ENCODE data around the gene SLC35E2B.

SLC35E2B gene

GRCh38 chr1:1627829-1628753, 64.5 kb downstream of the SLC35E2B start:
- TF ChIP-seq SIN3A (IDR thresholded peaks at IDR 0.05; ENCODE audit: borderline replicate concordance, insufficient read depth, low read length): no peak
- no peak for TF ChIP-seq REST (IDR thresholded peaks at IDR 0.05; ENCODE audit: insufficient read depth in 1 of 2, low read depth in 2 of 2, low read length in 2 of 2)
- no peak for TF ChIP-seq TAF1 (IDR thresholded peaks at IDR 0.05; ENCODE audit: borderline replicate concordance, insufficient read depth, low read length)
- no peak for TF ChIP-seq POLR2AphosphoS5 (IDR thresholded peaks at IDR 0.05; ENCODE audit: low read depth, low read length)
- TF ChIP-seq FOXP2 (optimal IDR thresholded peaks at IDR 0.05; ENCODE audit: borderline replicate concordance, extremely low read depth, extremely low read length, insufficient read depth): no peak

- TF ChIP-seq POLR2AphosphoS5 (IDR thresholded peaks at IDR 0.05; ENCODE audit: low read depth, low read length): no peak
- no peak for TF ChIP-seq SIN3A (IDR thresholded peaks at IDR 0.05; ENCODE audit: borderline replicate concordance, insufficient read depth, low read length)
- no peak for TF ChIP-seq FOXP2 (optimal IDR thresholded peaks at IDR 0.05; ENCODE audit: borderline replicate concordance, extremely low read depth, extremely low read length, insufficient read depth)
- no peak for TF ChIP-seq TAF1 (IDR thresholded peaks at IDR 0.05; ENCODE audit: borderline replicate concordance, insufficient read depth, low read length)
- no peak for TF ChIP-seq REST (IDR thresholded peaks at IDR 0.05; ENCODE audit: insufficient read depth in 1 of 2, low read depth in 2 of 2, low read length in 2 of 2)
Measured at GRCh38 chr1:1627261-1627828, 65.2 kb downstream of the SLC35E2B start.

GRCh38 chr1:1626207-1627141, 66.1 kb downstream of the SLC35E2B start:
- TF ChIP-seq POLR2AphosphoS5 (IDR thresholded peaks at IDR 0.05; ENCODE audit: low read depth, low read length) (no peak), REST (IDR thresholded peaks at IDR 0.05; ENCODE audit: insufficient read depth in 1 of 2, low read depth in 2 of 2, low read length in 2 of 2) (no peak), SIN3A (IDR thresholded peaks at IDR 0.05; ENCODE audit: borderline replicate concordance, insufficient read depth, low read length) (no peak), TAF1 (IDR thresholded peaks at IDR 0.05; ENCODE audit: borderline replicate concordance, insufficient read depth, low read length) (no peak), FOXP2 (optimal IDR thresholded peaks at IDR 0.05; ENCODE audit: borderline replicate concordance, extremely low read depth, extremely low read length, insufficient read depth) (no peak)

GRCh38 chr1:1625824-1626206, 66.8 kb downstream of the SLC35E2B start:
- TF ChIP-seq TAF1 (IDR thresholded peaks at IDR 0.05; ENCODE audit: borderline replicate concordance, insufficient read depth, low read length) (no peak), SIN3A (IDR thresholded peaks at IDR 0.05; ENCODE audit: borderline replicate concordance, insufficient read depth, low read length) (no peak)

GRCh38 chr1:1625404-1625775, 67.2 kb downstream of the SLC35E2B start:
- no peak for TF ChIP-seq POLR2AphosphoS5 (IDR thresholded peaks at IDR 0.05; ENCODE audit: low read depth, low read length)
- TF ChIP-seq SIN3A (IDR thresholded peaks at IDR 0.05; ENCODE audit: borderline replicate concordance, insufficient read depth, low read length): no peak
- no peak for TF ChIP-seq TAF1 (IDR thresholded peaks at IDR 0.05; ENCODE audit: borderline replicate concordance, insufficient read depth, low read length)
- no peak for TF ChIP-seq REST (IDR thresholded peaks at IDR 0.05; ENCODE audit: insufficient read depth in 1 of 2, low read depth in 2 of 2, low read length in 2 of 2)
- no peak for TF ChIP-seq FOXP2 (optimal IDR thresholded peaks at IDR 0.05; ENCODE audit: borderline replicate concordance, extremely low read depth, extremely low read length, insufficient read depth)
